ENCODE measurements around the gene TMEM127. TPM values are rescaled to one million over a fixed set of nuclear protein-coding genes. Genes with fewer than 3 reads are reported as not detected.
"Not testable (repeated sequence)": the region's sequence is repeated elsewhere in the genome, so short reads cannot be mapped to it uniquely, and the experiment has no call there.

TMEM127 gene
- total and polyA plus RNA-seq, 12 donors, result 14.9 to 89.2 (median 63.3) TPM

DNA sequence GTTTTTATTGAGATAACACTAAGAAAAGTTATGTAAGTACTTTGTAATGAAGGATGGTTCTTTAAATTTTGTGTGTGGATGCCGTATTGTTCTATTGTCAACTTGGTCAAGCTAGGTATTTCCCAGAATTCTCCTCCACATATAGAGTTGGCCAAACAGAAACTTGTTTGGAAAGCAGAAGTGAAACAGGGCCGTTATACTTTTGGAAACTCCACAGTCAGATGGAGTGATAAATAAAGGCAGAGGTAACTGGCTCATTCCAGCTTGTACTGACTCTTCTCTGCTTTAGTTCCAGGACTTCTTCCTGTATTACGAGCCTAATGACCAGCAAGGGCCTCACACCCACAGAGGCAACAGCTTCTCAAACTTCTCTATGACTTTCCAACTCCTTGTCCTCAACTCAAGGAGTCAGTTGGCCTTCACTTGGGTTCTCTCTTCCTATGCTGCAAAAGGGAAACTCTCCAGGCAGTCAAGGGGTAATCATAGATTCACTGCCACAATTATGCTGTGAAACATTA is 40.7 kb downstream of the TMEM127 start:
- TF ChIP-seq POLR2A (IDR thresholded peaks at IDR 0.05), result no peak
- TF ChIP-seq, protein P1, sequence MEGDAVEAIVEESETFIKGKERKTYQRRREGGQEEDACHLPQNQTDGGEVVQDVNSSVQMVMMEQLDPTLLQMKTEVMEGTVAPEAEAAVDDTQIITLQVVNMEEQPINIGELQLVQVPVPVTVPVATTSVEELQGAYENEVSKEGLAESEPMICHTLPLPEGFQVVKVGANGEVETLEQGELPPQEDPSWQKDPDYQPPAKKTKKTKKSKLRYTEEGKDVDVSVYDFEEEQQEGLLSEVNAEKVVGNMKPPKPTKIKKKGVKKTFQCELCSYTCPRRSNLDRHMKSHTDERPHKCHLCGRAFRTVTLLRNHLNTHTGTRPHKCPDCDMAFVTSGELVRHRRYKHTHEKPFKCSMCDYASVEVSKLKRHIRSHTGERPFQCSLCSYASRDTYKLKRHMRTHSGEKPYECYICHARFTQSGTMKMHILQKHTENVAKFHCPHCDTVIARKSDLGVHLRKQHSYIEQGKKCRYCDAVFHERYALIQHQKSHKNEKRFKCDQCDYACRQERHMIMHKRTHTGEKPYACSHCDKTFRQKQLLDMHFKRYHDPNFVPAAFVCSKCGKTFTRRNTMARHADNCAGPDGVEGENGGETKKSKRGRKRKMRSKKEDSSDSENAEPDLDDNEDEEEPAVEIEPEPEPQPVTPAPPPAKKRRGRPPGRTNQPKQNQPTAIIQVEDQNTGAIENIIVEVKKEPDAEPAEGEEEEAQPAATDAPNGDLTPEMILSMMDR (IDR thresholded peaks at IDR 0.05), result no peak
- H3K4me3 ChIP-seq, result no peak overlapping the region
- 71 to 82% (median 76%) methylated on average over 3 of the region's 3 CpGs for WGBS, 4 donors
- H3K9me3 ChIP-seq (replicated peaks in 1 of 3), result no peaks in the 10 kb centered on the region
- no peak for DNase-seq
- no peaks in the 10 kb centered on the region for H3K27me3 ChIP-seq
- peak overlapping the region in 1 of 5 donors; percentile 54 for H3K27ac ChIP-seq
- intact Hi-C loops (cut with DNase I), result no loop called here
- H3K36me3 ChIP-seq (replicated peaks in 1 of 2), result no peaks in the 10 kb centered on the region
- peaks cover 0 to 11% of the 10 kb centered on the region in 2 donors for H3K4me1 ChIP-seq (replicated peaks in 1 of 2)

DNA sequence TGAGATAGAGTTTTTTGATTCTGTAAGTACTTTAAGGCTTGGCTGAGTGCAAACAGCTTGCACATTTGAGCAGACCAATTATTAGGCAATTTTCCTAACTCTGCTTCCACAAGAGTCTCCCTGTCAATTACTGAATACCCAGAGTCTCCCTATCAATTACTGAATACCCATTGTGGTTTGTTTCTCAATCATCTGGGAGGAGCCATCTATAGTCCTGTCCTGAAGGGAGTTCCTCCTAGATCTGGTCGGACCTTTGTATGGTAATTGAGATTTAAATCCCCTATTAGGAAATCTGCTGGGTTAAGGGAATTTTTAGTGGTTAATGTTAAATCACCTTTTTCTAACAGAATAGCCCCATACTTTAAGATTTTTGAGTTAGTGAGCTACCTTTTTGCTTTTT is 44.7 kb downstream of the TMEM127 start:
- H3K36me3 ChIP-seq (replicated peaks in 1 of 2); H3K27me3 ChIP-seq; intact Hi-C loops (cut with DNase I); H3K9me3 ChIP-seq (replicated peaks in 1 of 3); H3K27ac ChIP-seq; H3K4me3 ChIP-seq; DNase-seq: not testable (repeated sequence)
- 75 to 90% (median 80%) methylated on average over 1 of the region's 1 CpG for WGBS, 4 donors
- H3K4me1 ChIP-seq (replicated peaks in 1 of 2), result peaks cover 0 to 11% of the 10 kb centered on the region in 2 donors

DNA sequence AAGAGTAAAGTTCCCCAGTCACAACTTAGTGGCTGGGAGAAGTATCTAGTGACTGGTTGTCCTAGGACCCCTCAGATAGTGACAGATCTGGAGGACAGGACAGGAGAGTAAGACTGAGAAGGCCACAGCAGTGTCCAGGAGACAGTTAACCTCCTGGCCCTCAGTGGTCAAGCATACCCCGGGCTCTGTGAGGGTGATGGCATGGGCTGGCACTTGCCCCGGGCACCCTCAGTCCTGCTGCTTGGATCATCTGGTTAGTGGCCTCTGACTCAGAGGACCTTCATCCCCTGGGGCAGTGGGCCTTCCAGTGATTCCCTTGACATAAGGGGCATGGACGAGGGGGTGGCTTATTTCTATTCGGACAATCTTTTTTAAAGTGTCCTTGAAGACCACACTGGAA is 45.8 kb downstream of the TMEM127 start:
- H3K9me3 ChIP-seq (replicated peaks in 1 of 3); intact Hi-C loops (cut with DNase I); H3K27me3 ChIP-seq; H3K4me3 ChIP-seq; H3K36me3 ChIP-seq (replicated peaks in 1 of 2): not testable (repeated sequence)
- peak overlapping the region in 3 of 5 donors; percentile 39 to 64 (median 49) for H3K27ac ChIP-seq
- H3K4me1 ChIP-seq (replicated peaks in 1 of 2), result peaks cover 0 to 11% of the 10 kb centered on the region in 2 donors
- 50 to 90% (median 55%) methylated on average over 2 to 4 of the region's 4 CpGs for WGBS, 4 donors
- DNase-seq, result peak in 5 of 7 donors; percentile 24 to 50 (median 38)

DNA sequence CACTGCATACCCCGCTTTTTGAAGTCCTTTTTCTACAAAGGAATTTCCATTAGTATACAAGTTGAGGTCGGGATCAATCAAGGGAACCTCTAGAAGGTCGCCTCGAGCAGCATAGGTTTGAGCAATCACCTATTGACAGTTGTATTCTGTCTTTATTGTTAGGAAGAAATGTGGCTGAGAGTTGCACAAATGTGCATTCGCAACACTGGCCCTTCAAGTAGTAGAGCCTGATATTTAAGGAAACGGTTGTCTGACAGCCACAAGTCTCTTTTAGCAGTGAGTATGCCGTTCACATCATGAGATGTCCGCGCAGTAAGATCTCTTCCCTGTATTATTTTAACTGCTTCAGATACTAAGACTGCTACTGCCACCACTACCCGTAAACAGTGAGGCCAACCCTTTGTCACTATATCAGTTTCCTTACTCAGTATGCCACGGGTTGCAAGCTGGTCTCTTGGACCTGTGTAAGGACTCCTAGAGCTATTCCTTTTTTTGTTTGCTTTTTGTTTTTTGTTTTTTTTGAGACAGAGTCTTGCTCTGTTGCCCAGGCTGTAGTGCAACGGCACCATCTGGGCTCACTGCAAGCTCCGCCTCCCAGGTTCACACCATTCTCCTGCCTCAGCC is 47.2 kb downstream of the TMEM127 start:
- intact Hi-C loops (cut with DNase I), result no loop called here
- H3K9me3 ChIP-seq (replicated peaks in 1 of 3), result no peaks in the 10 kb centered on the region
- WGBS, 4 donors, result 89 to 91% (median 90%) methylated on average over 13 of the region's 13 CpGs
- H3K4me3 ChIP-seq, result no peak overlapping the region
- no peak for TF ChIP-seq POLR2A (IDR thresholded peaks at IDR 0.05)
- TF ChIP-seq, protein P1 (IDR thresholded peaks at IDR 0.05), result no peak
- H3K27ac ChIP-seq, result no peak overlapping the region
- no peaks in the 10 kb centered on the region for H3K27me3 ChIP-seq
- H3K36me3 ChIP-seq (replicated peaks in 1 of 2), result no peaks in the 10 kb centered on the region
- no peak for DNase-seq
- peaks cover 0 to 11% of the 10 kb centered on the region in 2 donors for H3K4me1 ChIP-seq (replicated peaks in 1 of 2)

DNA sequence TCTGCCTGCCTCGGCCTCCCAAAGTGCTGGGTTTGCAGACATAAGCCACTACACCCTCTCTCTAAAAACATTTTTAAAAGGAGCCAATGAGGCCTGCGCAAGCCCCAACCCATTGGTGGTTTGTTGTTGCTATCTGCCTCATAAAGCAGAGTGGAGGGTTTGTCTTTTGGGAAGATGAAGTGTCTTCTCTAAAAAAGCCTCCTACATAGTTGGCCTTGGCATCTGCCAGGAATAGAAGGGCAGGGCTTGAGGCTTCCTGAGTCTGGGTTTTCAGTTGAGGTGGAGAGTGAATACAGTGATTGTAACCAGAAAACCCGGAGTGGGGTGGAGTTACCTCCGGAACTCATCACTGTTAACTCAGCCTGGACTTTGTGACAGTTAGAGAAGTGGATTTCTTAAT is 51.2 kb downstream of the TMEM127 start:
- no peaks in the 10 kb centered on the region for H3K9me3 ChIP-seq (replicated peaks in 1 of 3)
- TF ChIP-seq POLR2A (IDR thresholded peaks at IDR 0.05), result no peak
- TF ChIP-seq, protein P1 (IDR thresholded peaks at IDR 0.05), result no peak
- H3K27me3 ChIP-seq, result no peaks in the 10 kb centered on the region
- WGBS, 4 donors, result 67 to 85% (median 79%) methylated on average over 4 of the region's 4 CpGs
- H3K36me3 ChIP-seq (replicated peaks in 1 of 2), result no peaks in the 10 kb centered on the region
- H3K27ac ChIP-seq, result peak overlapping the region in 1 of 5 donors; percentile 0
- no peak overlapping the region for H3K4me3 ChIP-seq
- peak in 2 of 7 donors; percentile 18 to 51 for DNase-seq
- peaks cover 6 to 9% of the 10 kb centered on the region in 2 donors for H3K4me1 ChIP-seq (replicated peaks in 1 of 2)
- intact Hi-C loops (cut with DNase I), result loop anchor here in 1 of 2 donors (5.0 kb wide), 1 partner anchor 33 kb away; no protein-coding TSS in a partner anchor
